Activated naive CD4-positive, alpha-beta T cell treated with anti-CD3 and anti-CD28 coated beads, Interleukin-2, amount 10 ng/mL, durations not matched to agents 7 days and 5 days (primary cell): ENCODE measurements around the gene SCLY.
A peak's percentile ranks its signal among the peaks of the same experiment; 100 is the strongest.

Experiments
- CTCF ChIA-PET: fragments of 350-600 bp; sonication (Branson Sonifier 250); formaldehyde crosslinking; loops from one replicate; lab custom pipeline; 2021; ENCODE audit warnings: antibody characterized with exemption; lab: Charles Lee
- DNase-seq: peaks from one replicate; pipeline ENCODE4 v3.0.0-alpha.2; 2020
- H3K27ac Mint-ChIP-seq: one replicate; pipeline ENCODE4 v1.8.0; 2021; ENCODE audit warnings: mild to moderate bottlenecking, moderate library complexity, mixed read lengths
- H3K27me3 Mint-ChIP-seq: one replicate; pipeline ENCODE4 v1.8.0; 2021; ENCODE audit warnings: mild to moderate bottlenecking, mixed read lengths
- H3K36me3 Mint-ChIP-seq: one replicate; pipeline ENCODE4 v1.8.0; 2021; ENCODE audit warnings: mixed read lengths
- H3K4me1 Mint-ChIP-seq: one replicate; pipeline ENCODE4 v1.8.0; 2021; ENCODE audit warnings: mixed read lengths
- H3K4me3 Mint-ChIP-seq: one replicate; pipeline ENCODE4 v1.8.0; 2021; ENCODE audit warnings: mild to moderate bottlenecking, moderate library complexity, mixed read lengths
- H3K9me3 Mint-ChIP-seq: one replicate; pipeline ENCODE4 v1.8.0; 2021; ENCODE audit warnings: mixed read lengths

The SCLY gene

GRCh38 chr2:238100821-238101771, 40.3 kb downstream of the SCLY start:
- CTCF ChIA-PET = no interaction called here
- peaks cover 4% of the 10 kb centered on the region for H3K27me3 Mint-ChIP-seq
- H3K27ac Mint-ChIP-seq = no peak overlapping the region
- H3K4me3 Mint-ChIP-seq = no peak overlapping the region
- peak; percentile 18 for DNase-seq
- no peaks in the 10 kb centered on the region for H3K9me3 Mint-ChIP-seq
- H3K4me1 Mint-ChIP-seq = no peaks in the 10 kb centered on the region
- H3K36me3 Mint-ChIP-seq = peaks cover 3% of the 10 kb centered on the region

DNA sequence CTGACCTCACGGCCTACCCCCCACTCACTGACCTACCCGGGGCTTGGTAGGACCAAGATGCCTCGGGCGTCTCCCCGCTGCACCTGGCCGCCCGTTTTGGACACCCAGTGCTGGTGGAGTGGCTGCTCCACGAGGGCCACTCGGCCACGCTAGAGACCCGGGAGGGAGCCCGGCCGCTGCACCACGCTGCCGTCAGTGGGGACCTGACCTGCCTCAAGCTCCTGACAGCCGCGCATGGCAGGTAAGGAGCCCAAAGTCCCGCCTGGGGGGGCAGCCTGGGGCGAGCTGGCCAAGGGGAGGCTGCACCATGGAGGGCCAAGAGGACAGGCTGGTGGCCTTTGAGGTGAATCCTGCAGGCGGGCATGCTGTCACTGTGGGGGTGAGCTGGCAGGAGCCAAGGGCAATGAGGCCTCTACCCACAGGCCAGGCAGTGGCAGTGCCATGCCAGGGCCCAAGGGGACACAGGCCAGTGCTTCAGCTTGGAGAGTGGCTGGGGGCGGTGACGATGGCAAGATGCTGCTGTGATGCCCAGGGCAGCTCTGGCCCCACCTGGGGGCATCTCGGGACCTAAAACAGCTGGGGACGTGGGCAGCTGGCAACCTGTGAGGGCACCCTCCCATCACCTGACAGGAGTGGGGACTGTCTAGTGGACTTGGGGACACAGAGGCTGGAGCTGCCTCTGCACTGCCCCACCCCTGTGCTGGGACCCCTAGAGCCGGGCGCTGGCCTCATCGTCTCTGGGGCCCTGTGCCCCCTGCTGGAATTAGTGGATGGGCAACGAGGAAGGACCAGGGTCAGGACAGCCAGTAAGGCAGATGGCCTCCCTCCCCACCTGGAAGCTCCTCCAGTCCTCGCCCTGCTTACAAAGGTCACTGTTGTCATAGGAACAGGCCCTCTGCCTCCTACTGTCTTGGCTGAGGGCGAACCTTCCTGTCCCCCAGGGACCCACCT, 41.4 kb downstream of the SCLY start:
- no peaks in the 10 kb centered on the region for H3K9me3 Mint-ChIP-seq
- CTCF ChIA-PET = no interaction called here
- H3K4me1 Mint-ChIP-seq = no peaks in the 10 kb centered on the region
- peaks cover 4% of the 10 kb centered on the region for H3K27me3 Mint-ChIP-seq
- no peak overlapping the region for H3K27ac Mint-ChIP-seq
- no peaks in the 10 kb centered on the region for H3K36me3 Mint-ChIP-seq
- no peak overlapping the region for H3K4me3 Mint-ChIP-seq
- peak; percentile 19 for DNase-seq

DNA sequence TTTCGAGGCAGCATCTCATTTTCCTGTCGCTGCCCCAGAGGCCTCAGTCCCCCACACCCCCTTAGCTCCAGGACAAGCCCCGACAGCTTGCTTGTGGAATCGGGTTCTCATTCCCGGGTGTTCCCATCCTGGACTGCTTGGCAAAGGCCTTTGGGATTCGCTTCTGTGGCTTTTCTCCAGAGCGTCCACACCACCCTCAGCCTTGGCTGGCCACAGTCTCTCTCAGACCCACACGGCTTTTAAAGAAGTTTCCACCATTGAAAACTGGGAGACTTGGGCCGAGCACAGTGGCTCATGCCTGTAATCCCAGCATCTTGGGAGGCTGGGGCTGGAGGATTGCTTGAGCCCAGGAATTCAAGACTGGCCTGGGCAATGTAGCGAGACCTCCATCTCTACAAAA, 42.1 kb downstream of the SCLY start:
- Mint-ChIP-seq H3K27me3 (peaks cover 4% of the 10 kb centered on the region), H3K27ac (no peak overlapping the region), H3K4me1 (peaks cover 6% of the 10 kb centered on the region), H3K4me3 (no peak overlapping the region), H3K36me3 (no peaks in the 10 kb centered on the region), H3K9me3 (no peaks in the 10 kb centered on the region)
- DNase-seq = peak; percentile 14
- CTCF ChIA-PET = no interaction called here

GRCh38 chr2:238103465-238104225, 42.8 kb downstream of the SCLY start:
- H3K27ac Mint-ChIP-seq = no peak overlapping the region
- no peaks in the 10 kb centered on the region for H3K9me3 Mint-ChIP-seq
- H3K27me3 Mint-ChIP-seq = peaks cover 4% of the 10 kb centered on the region
- H3K36me3 Mint-ChIP-seq = no peaks in the 10 kb centered on the region
- CTCF ChIA-PET = no interaction called here
- peaks cover 13% of the 10 kb centered on the region for H3K4me1 Mint-ChIP-seq
- DNase-seq = peak; percentile 19
- no peak overlapping the region for H3K4me3 Mint-ChIP-seq

DNA sequence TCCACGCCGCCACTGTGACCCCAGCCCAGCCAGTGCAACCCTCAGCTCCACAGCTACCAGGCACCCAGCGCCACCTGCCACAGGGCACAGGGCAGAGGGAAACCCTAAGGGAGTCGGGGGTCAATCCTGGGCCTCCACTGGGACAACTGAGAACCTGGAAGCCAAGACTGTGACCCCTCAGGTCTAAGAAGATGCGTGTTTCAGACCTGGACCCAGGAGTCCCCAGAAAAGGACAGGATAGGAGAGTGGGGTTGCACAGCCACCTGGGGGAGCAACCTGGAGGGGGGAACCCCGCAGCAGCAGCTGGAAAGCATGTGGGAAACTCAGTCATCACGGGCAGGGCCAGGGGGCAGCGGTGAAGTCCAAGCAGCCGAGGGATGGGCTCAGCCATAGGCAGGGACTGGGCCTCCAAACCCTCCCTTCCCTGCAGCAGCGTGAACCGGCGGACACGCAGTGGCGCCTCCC, 43.5 kb downstream of the SCLY start:
- Mint-ChIP-seq H3K27ac (no peak overlapping the region), H3K4me3 (no peak overlapping the region), H3K4me1 (peaks cover 19% of the 10 kb centered on the region), H3K9me3 (no peaks in the 10 kb centered on the region), H3K27me3 (peaks cover 4% of the 10 kb centered on the region), H3K36me3 (no peaks in the 10 kb centered on the region)
- DNase-seq = peak; percentile 11
- CTCF ChIA-PET = no interaction called here

GRCh38 chr2:238104691-238105371, 44.0 kb downstream of the SCLY start:
- no peak overlapping the region for H3K27ac Mint-ChIP-seq
- CTCF ChIA-PET = no interaction called here
- H3K4me1 Mint-ChIP-seq = peaks cover 22% of the 10 kb centered on the region
- no peak overlapping the region for H3K4me3 Mint-ChIP-seq
- no peaks in the 10 kb centered on the region for H3K9me3 Mint-ChIP-seq
- peaks cover 4% of the 10 kb centered on the region for H3K27me3 Mint-ChIP-seq
- DNase-seq = peak; percentile 18
- H3K36me3 Mint-ChIP-seq = no peaks in the 10 kb centered on the region

GRCh38 chr2:238105506-238106338, 44.9 kb downstream of the SCLY start:
- peak; percentile 19 for DNase-seq
- CTCF ChIA-PET = interaction anchor here (0.9 to 1.1 kb wide), 2 partner anchors 34 to 37 kb away, joined by 3 to 4 read pairs; no protein-coding TSS in a partner anchor
- Mint-ChIP-seq H3K4me3 (no peak overlapping the region), H3K27ac (no peak overlapping the region), H3K9me3 (no peaks in the 10 kb centered on the region), H3K4me1 (peaks cover 22% of the 10 kb centered on the region), H3K27me3 (peaks cover 4% of the 10 kb centered on the region), H3K36me3 (no peaks in the 10 kb centered on the region)

GRCh38 chr2:238106339-238106697, 45.5 kb downstream of the SCLY start:
- peaks cover 4% of the 10 kb centered on the region for H3K27me3 Mint-ChIP-seq
- no peaks in the 10 kb centered on the region for H3K36me3 Mint-ChIP-seq
- H3K4me3 Mint-ChIP-seq = no peak overlapping the region
- H3K4me1 Mint-ChIP-seq = peaks cover 22% of the 10 kb centered on the region
- no peak overlapping the region for H3K27ac Mint-ChIP-seq
- CTCF ChIA-PET = interaction anchor here (0.9 to 1.1 kb wide), 2 partner anchors 33 to 38 kb away, joined by 3 to 4 read pairs; no protein-coding TSS in a partner anchor
- H3K9me3 Mint-ChIP-seq = no peaks in the 10 kb centered on the region
- peak; percentile 19 for DNase-seq

DNA sequence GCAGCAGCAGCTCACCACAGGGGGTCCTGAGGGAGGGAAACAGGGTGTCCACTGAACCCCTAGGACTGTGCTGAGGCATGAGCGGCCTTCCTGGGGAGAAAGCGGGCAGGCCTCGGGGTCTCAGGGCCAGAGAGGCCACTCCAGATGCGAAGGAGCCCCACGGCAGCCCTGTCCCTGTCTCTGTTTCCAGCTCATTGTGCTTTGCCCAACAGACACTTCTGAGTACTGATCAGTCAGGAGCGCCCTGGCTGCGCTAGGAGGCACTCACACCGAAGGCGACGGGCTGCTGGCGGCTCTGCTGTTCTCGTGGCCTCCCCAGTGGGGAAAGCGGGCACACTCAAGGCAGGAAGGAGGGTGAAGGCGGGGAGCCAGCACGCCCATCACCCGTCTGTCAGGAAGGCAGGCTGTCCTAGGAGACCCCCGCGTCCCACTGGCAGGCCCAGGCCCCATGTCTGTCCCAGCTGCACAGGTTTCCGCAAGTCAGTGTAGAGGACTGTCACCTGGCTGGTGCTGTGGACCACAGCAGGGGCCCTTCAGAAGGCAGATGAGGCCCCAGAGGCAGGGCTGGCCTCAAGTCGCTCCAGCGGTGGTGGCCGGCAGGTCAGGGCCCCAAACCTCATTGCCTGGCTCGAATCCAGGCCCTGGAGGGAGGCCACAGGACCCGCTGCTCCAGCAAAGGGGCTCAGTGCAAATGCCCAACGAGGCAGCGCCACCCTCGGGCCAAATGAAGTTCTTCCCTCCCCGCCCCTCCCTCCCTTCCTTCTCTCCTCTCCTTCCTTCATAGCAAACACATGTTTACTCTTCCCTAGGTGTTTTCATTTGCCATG, 46.1 kb downstream of the SCLY start:
- CTCF ChIA-PET = interaction anchor here (0.8 to 1.1 kb wide), 3 partner anchors 32 to 249 kb away, joined by 3 to 4 read pairs (median 3); no protein-coding TSS in a partner anchor
- Mint-ChIP-seq H3K27ac (no peak overlapping the region), H3K36me3 (no peaks in the 10 kb centered on the region), H3K4me3 (no peak overlapping the region), H3K9me3 (no peaks in the 10 kb centered on the region), H3K27me3 (peaks cover 4% of the 10 kb centered on the region), H3K4me1 (peaks cover 22% of the 10 kb centered on the region)
- peak; percentile 26 for DNase-seq

DNA sequence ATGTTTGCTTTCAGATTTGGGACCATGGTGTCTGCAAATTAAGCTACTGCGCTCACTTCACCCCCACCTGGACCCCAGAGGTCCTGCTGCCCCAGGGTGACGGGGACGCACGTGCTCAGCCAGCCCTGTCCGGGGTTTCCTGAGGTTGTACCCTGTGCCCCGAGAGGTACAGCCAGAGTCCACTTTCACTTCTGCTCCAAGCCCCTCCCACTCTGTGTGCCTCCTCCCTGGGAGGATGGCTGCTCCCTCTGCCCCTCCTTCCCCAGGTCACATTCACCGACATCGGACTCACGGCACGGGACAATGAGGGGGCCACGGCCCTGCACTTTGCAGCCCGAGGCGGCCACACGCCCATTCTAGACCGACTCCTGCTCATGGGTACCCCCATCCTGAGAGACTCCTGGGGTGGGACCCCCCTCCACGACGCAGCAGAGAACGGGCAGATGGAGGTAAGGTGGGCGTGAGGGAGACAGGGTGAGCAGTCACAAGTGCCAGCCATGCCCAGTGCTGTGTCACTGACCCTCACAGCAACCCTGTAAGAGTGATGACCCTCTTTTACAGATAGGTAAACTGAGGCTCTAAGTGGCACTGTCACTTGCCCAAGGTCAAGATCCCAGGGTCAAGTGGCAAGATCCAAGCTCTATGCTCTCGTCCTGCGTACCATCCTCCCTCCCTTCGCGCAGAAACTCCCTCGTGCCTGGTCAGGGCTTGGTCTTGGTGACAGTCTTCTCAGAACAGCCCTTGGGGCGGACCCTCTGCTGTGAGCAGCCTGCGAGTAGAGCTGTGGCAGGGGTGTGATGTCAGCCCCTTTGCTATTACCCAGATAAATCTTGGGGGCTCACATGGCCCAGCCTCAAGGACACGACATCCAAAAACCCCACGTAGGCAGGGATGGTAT, 47.0 kb downstream of the SCLY start:
- CTCF ChIA-PET = interaction anchor here (0.8 to 1.4 kb wide), 2 partner anchors 139 to 250 kb away, joined by 3 to 5 read pairs; no protein-coding TSS in a partner anchor
- peak overlapping the region; percentile 7 for H3K27ac Mint-ChIP-seq
- peaks cover 3% of the 10 kb centered on the region for H3K9me3 Mint-ChIP-seq
- DNase-seq = peak; percentile 23
- no peaks in the 10 kb centered on the region for H3K36me3 Mint-ChIP-seq
- no peak overlapping the region for H3K4me3 Mint-ChIP-seq
- H3K4me1 Mint-ChIP-seq = peaks cover 22% of the 10 kb centered on the region
- peaks cover 4% of the 10 kb centered on the region for H3K27me3 Mint-ChIP-seq
